AG04450 (cell line): ENCODE results near the gene HAUS1. TPM values are rescaled to one million over a fixed set of nuclear protein-coding genes. Genes with fewer than 3 reads are reported as not detected.

Experiments
- CTCF ChIA-PET: fragments of 300-600, 350-600 bp; formaldehyde crosslinking; extraction: SDS; loops from one replicate; lab custom pipeline; 2022; ENCODE audit warnings: antibody characterized with exemption, inconsistent platforms; lab: Charles Lee
- POLR2A ChIA-PET: fragments of 350-600 bp; formaldehyde crosslinking; extraction: SDS; loops from one replicate; lab custom pipeline; 2021; ENCODE audit warnings: antibody characterized with exemption, inconsistent platforms; lab: Yijun Ruan, JAX
- DNase-seq: peaks from one replicate; pipeline ENCODE4 v3.0.0-alpha.2; 2011; ENCODE audit warnings: low read depth, low spot score
- H3K27ac ChIP-seq: one replicate; pipeline ENCODE4 v1.5.1; 2012; ENCODE audit warnings: low read depth, low read length, control low read depth
- H3K27me3 ChIP-seq: one replicate; pipeline ENCODE4 v1.6.0; 2012; ENCODE audit warnings: low read length; ENCODE audit not compliant: control insufficient read depth, insufficient read depth
- H3K4me3 ChIP-seq: 2 replicates; pipeline ENCODE4 v1.5.1; 2011; ENCODE audit warnings: mild to moderate bottlenecking, low read depth, low read length, control low read depth
- H3K9me3 ChIP-seq: 2 replicates; pipeline ENCODE4 v1.5.1; 2012; ENCODE audit warnings: low read length; ENCODE audit not compliant: control insufficient read depth, insufficient read depth
- CTCF ChIP-seq: IDR thresholded peaks from 2 replicates; pipeline ENCODE4 v1.5.1; 2011; ENCODE audit warnings: low read depth, low read length, control low read depth, inconsistent platforms
- polyA plus RNA-seq: library from polyadenylated mRNA; depleted of rRNA; stranded (reverse); fragments of >200 nt; gene quantifications from 2 replicates; pipeline ENCODE4 v1.2.3, GENCODE V29; 2011

The HAUS1 gene
- polyA plus RNA-seq, 1 experiment: 39.8 TPM

GRCh38 chr18:46069524-46069923, 34.7 kb upstream of the HAUS1 start:
- H3K27ac ChIP-seq: no peak overlapping the region
- no peak for DNase-seq

GRCh38 chr18:46070232-46070631, 34.0 kb upstream of the HAUS1 start:
- no peak overlapping the region for H3K27ac ChIP-seq
- H3K4me3 ChIP-seq: no peak overlapping the region
- ChIA-PET CTCF (interaction anchor here (0.7 kb wide), 1 partner anchor 135 kb away, joined by 3 read pairs; no protein-coding TSS in a partner anchor), POLR2A (no interaction called here)
- DNase-seq: no peak
- H3K9me3 ChIP-seq: peaks cover 3% of the 10 kb centered on the region; the same call in 1 of the 2 replicates
- no peaks in the 10 kb centered on the region for H3K27me3 ChIP-seq
- TF ChIP-seq CTCF: no peak

More at GRCh38 chr18:46069524-46069923, 34.7 kb upstream of the HAUS1 start:
- no peak for TF ChIP-seq CTCF
- CTCF ChIA-PET: no interaction called here
- POLR2A ChIA-PET: no interaction called here
- Histone ChIP-seq H3K4me3 (no peak overlapping the region), H3K27me3 (no peaks in the 10 kb centered on the region), H3K9me3 (peaks cover 3% of the 10 kb centered on the region; the same call in 1 of the 2 replicates)

GRCh38 chr18:46070815-46071652, 33.2 kb upstream of the HAUS1 start:
- H3K27me3 ChIP-seq: no peaks in the 10 kb centered on the region
- ChIA-PET POLR2A (interaction anchor here (0.6 kb wide), 1 partner anchor 94 kb away, joined by 4 read pairs; no protein-coding TSS in a partner anchor), CTCF (interaction anchor here (1.0 kb wide), 2 partner anchors 146 to 405 kb away, joined by 4 read pairs; no protein-coding TSS in a partner anchor)
- no peak overlapping the region for H3K27ac ChIP-seq
- no peak for TF ChIP-seq CTCF
- DNase-seq: no peak
- peaks cover 3% of the 10 kb centered on the region; the same call in 1 of the 2 replicates for H3K9me3 ChIP-seq
- peak overlapping the region; percentile 73 for H3K4me3 ChIP-seq

- H3K9me3 ChIP-seq: peaks cover 3% of the 10 kb centered on the region; the same call in 1 of the 2 replicates
- TF ChIP-seq CTCF: no peak
- ChIA-PET CTCF (interaction anchor here (1.0 to 1.6 kb wide), 3 partner anchors 147 to 406 kb away, joined by 4 to 5 read pairs (median 4); no protein-coding TSS in a partner anchor), POLR2A (interaction anchor here (0.6 kb wide), 1 partner anchor 95 kb away, joined by 4 read pairs; no protein-coding TSS in a partner anchor)
- H3K27ac ChIP-seq: no peak within 1 kb of the TSS
- DNase-seq: no peak
- peak within 1 kb of the TSS; percentile 73 for H3K4me3 ChIP-seq
- H3K27me3 ChIP-seq: no peaks in the 10 kb centered on the region
Measured at GRCh38 chr18:46071653-46072375, 32.4 kb upstream of the HAUS1 start, which contains the start of gene PSTPIP2. TSS of gene PSTPIP2 (minus strand) at chr18:46072260. CDS start at chr18:46072188, 72 bp downstream.
